ENCODE data around the gene OSCP1. TPM values are rescaled to one million over a fixed set of nuclear protein-coding genes. Genes with fewer than 3 reads are reported as not detected.
"Not testable (repeated sequence)": the region's sequence is repeated elsewhere in the genome, so short reads cannot be mapped to it uniquely, and the experiment has no call there.

Gene OSCP1
- total and polyA plus RNA-seq, 8 donors, result 3.3 to 9.8 (median 4.8) TPM

- FAIRE-seq, result no peak
- H3K27me3 ChIP-seq, result no peaks in the 10 kb centered on the region
- no peak overlapping the region for H3K4me3 ChIP-seq
- TF ChIP-seq, protein P1, sequence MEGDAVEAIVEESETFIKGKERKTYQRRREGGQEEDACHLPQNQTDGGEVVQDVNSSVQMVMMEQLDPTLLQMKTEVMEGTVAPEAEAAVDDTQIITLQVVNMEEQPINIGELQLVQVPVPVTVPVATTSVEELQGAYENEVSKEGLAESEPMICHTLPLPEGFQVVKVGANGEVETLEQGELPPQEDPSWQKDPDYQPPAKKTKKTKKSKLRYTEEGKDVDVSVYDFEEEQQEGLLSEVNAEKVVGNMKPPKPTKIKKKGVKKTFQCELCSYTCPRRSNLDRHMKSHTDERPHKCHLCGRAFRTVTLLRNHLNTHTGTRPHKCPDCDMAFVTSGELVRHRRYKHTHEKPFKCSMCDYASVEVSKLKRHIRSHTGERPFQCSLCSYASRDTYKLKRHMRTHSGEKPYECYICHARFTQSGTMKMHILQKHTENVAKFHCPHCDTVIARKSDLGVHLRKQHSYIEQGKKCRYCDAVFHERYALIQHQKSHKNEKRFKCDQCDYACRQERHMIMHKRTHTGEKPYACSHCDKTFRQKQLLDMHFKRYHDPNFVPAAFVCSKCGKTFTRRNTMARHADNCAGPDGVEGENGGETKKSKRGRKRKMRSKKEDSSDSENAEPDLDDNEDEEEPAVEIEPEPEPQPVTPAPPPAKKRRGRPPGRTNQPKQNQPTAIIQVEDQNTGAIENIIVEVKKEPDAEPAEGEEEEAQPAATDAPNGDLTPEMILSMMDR (IDR thresholded peaks at IDR 0.05), result no peak
- H3K4me1 ChIP-seq, result no peaks in the 10 kb centered on the region
- ATAC-seq, result no peak
- no peak overlapping the region for H3K27ac ChIP-seq
- H3K36me3 ChIP-seq, result no peaks in the 10 kb centered on the region
- intact Hi-C loops (cut with DNase I), result no loop called here
- no peaks in the 10 kb centered on the region for H3K9me3 ChIP-seq
- no peak for DNase-seq
- 68 to 73% methylated on average over 6 of the region's 6 CpGs for WGBS, 2 donors
Observed at GRCh38 chr1:36481091-36481490, 30.8 kb upstream of the OSCP1 start.

DNA sequence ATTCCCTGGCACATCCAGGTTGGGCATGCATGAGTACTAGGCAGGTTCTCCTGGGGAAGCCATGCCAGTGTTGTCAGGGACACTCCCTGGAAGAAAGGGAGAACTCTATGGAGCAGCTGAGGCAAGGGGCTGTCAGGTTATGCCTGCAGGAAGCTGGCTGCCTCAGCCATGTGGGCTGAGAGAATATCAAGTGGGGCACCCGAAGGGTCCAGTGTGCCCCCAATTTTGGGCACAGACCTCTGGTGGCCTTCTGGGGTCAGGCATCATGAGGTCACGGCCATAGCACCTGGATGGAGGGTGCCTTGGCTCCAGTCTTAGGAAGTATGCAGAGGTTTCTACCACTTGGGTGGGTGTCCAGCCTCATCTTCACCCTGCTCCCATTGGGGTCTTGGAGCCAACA is 29.9 kb upstream of the OSCP1 start:
- Histone ChIP-seq H3K9me3 (no peaks in the 10 kb centered on the region), H3K27ac (no peak overlapping the region), H3K4me3 (no peak overlapping the region), H3K4me1 (no peaks in the 10 kb centered on the region), H3K36me3 (no peaks in the 10 kb centered on the region), H3K27me3 (no peaks in the 10 kb centered on the region)
- intact Hi-C loops (cut with DNase I), result no loop called here
- DNase-seq (no peak), ATAC-seq (no peak), FAIRE-seq (no peak)
- 62 to 65% methylated on average over 2 of the region's 2 CpGs for WGBS, 2 donors
- TF ChIP-seq, protein P1 (IDR thresholded peaks at IDR 0.05), result no peak

DNA sequence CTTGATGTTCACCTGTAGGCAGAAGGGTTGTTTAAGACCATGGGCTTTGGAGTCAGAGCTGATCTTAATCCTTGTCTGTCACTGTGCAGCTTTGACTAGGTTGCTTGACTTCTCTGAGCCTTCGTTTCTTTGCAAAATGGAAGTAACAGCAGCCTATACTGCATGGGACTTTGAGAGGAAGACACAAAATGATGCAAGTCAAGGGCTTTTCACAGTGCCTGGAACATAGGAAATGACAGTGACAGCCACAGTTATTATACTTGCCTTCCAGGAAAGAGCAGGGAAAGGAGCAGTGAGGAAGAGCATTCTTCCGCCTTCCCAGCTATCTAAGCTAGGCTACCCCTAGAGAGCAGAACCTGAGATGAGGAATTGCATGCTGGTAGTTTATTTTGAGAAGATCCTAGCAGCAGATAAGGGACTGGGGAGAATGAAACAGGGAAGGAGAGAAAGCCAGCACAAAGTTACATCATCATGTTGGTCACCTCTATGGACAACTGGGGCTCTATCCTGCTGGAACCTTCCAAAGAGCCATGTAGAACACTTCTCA is 29.3 kb upstream of the OSCP1 start:
- TF ChIP-seq, protein P1 (IDR thresholded peaks at IDR 0.05), result no peak
- ATAC-seq, result no peak
- WGBS, 2 donors, result 70 to 75% methylated on average over 2 of the region's 2 CpGs
- intact Hi-C loops (cut with DNase I), result no loop called here
- no peak overlapping the region for H3K27ac ChIP-seq
- no peak overlapping the region for H3K4me3 ChIP-seq
- H3K4me1 ChIP-seq, result no peaks in the 10 kb centered on the region
- no peaks in the 10 kb centered on the region for H3K27me3 ChIP-seq
- DNase-seq, result no peak
- no peaks in the 10 kb centered on the region for H3K36me3 ChIP-seq
- no peaks in the 10 kb centered on the region for H3K9me3 ChIP-seq
- FAIRE-seq, result no peak

DNA sequence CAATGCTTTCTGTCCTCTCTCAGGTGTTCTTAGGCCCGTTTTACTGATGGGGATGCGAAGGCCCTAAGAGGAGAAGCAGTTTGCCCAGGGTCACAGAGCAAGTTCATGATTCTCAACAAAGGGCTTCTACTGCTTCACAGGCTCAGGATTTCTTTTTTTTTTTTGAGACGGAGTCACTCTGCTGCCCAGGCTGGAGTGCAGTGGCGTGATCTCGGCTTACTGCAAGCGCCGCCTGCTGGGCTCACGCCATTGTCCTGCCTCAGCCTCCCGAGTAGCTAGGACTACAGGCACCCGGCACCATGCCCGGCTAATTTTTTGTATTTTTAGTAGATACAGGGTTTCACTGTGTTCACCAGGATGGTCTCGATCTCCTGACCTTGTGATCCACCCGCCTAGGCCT is 27.4 kb upstream of the OSCP1 start:
- H3K4me1 ChIP-seq; FAIRE-seq; H3K9me3 ChIP-seq; H3K27me3 ChIP-seq; H3K36me3 ChIP-seq; DNase-seq; H3K27ac ChIP-seq; H3K4me3 ChIP-seq; intact Hi-C loops (cut with DNase I); ATAC-seq: not testable (repeated sequence)
- WGBS, 2 donors, result 77 to 89% methylated on average over 13 of the region's 13 CpGs

DNA sequence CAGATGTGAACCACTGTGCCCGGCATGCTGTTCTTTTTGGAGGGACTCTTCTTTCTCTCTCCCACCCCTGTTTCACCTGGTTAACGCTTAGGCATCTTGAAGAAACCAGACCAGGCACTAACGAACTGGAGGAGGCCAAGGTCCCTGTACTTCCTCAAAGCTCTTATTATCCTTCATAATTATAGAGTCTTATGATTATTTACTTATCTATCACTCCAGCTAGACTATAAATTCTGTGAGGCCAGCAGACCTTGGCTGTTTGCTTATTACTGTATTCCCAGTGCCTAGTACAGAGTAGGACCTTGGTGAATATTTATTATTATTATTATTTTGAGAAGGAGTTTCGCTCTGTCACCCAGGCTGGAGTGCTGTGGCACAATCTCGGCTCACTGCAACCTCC is 26.7 kb upstream of the OSCP1 start:
- no peak for FAIRE-seq
- ATAC-seq, result no peak
- H3K36me3 ChIP-seq, result no peaks in the 10 kb centered on the region
- H3K27ac ChIP-seq, result no peak overlapping the region
- intact Hi-C loops (cut with DNase I), result no loop called here
- no peak overlapping the region for H3K4me3 ChIP-seq
- H3K27me3 ChIP-seq, result no peaks in the 10 kb centered on the region
- no peak for DNase-seq
- WGBS, 2 donors, result 72 to 77% methylated on average over 5 of the region's 5 CpGs
- no peaks in the 10 kb centered on the region for H3K4me1 ChIP-seq
- no peaks in the 10 kb centered on the region for H3K9me3 ChIP-seq
- TF ChIP-seq, protein P1 (IDR thresholded peaks at IDR 0.05), result no peak
